ENCODE results near the gene XAGE5.
"Not testable (repeated sequence)": the region's sequence is repeated elsewhere in the genome, so short reads cannot be mapped to it uniquely, and the experiment has no call there.

XAGE5 gene

DNA sequence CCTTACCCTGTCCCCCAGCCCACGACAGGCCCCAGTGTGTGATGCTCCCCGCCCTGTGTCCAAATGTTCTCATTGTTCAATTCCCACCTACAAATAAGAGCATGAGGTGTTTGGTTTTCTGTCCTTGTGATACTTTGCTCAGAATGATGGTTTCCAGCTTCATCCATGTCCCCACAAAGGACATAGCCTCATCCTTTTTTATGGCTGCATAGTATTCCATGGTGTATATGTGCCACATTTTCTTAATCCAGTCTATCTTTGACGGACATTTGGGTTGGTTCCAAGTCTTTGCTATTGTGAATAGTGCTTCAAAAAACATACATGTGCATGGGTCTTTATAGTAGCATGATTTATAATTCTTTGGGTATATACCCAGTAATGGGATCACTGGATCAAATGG, 32.5 kb downstream of the XAGE5 start:
- H3K4me3 ChIP-seq (ENCODE audit: low read depth in 1 of 2, low read length in 2 of 2); H3K9ac ChIP-seq (ENCODE audit: low read depth in 1 of 2, low read length in 2 of 2); H3K4me1 ChIP-seq (ENCODE audit: control insufficient read depth in 1 of 2, insufficient read depth in 2 of 2, low read length in 2 of 2): not testable (repeated sequence)

DNA sequence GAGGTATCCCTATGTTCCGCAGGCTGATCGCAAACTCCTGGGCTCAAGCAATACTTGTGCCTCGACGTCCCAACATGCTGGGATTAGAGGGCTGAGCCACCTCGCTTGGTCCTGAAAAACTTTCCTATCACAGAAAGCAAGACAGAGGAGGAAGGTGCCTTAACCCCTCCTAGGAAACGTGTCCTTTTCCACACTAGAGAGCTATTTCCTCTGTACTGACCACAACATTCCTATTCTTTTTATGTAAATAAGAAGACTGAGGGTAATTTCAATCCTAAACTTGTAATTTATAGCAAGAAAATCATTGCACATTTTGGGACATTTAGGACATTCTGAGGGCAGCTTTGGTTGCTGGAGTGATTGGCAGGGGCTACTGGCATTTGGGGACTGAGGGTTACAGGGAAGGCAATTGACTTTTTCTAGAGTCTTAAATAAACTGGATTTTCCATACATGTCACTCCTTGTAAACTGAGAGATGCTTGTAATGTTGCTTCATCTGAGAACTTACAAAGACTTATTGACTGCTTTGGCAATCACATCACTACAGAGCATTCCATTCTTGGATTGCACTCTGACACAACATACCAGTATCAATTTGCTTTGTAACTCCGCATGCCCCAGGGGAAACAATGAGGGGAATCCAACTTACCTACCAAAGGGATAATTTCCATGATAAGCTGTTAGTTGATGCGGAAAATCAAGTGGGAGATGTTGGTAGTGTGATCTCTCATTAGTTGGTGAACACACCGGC, 41.2 kb downstream of the XAGE5 start:
- H3K27me3 ChIP-seq (ENCODE audit: control insufficient read depth in 1 of 2, insufficient read depth in 2 of 2, low read length in 2 of 2): no peaks in the 10 kb centered on the region
- H3K4me3 ChIP-seq (ENCODE audit: low read depth in 1 of 2, low read length in 2 of 2): no peak overlapping the region
- H3K27ac ChIP-seq (ENCODE audit: low read depth, low read length): no peak overlapping the region
- no peaks in the 10 kb centered on the region for H3K9me3 ChIP-seq (ENCODE audit: control insufficient read depth in 1 of 2, low read length in 2 of 2)
- H3K4me1 ChIP-seq (ENCODE audit: control insufficient read depth in 1 of 2, insufficient read depth in 2 of 2, low read length in 2 of 2): no peaks in the 10 kb centered on the region
- no peaks in the 10 kb centered on the region for H3K36me3 ChIP-seq (ENCODE audit: control insufficient read depth in 1 of 2, insufficient read depth in 2 of 2, low read length in 2 of 2)
- H3K9ac ChIP-seq (ENCODE audit: low read depth in 1 of 2, low read length in 2 of 2): no peak overlapping the region

More for the DNA sequence above, 32.5 kb downstream of the XAGE5 start:
- not testable (repeated sequence) for H3K36me3 ChIP-seq (ENCODE audit: control insufficient read depth in 1 of 2, insufficient read depth in 2 of 2, low read length in 2 of 2); H3K27me3 ChIP-seq (ENCODE audit: control insufficient read depth in 1 of 2, insufficient read depth in 2 of 2, low read length in 2 of 2); H3K9me3 ChIP-seq (ENCODE audit: control insufficient read depth in 1 of 2, low read length in 2 of 2); H3K27ac ChIP-seq (ENCODE audit: low read depth, low read length)

GRCh38 chrX:52856991-52857525, 46.0 kb downstream of the XAGE5 start:
- H3K4me1 ChIP-seq (ENCODE audit: control insufficient read depth in 1 of 2, insufficient read depth in 2 of 2, low read length in 2 of 2); H3K27me3 ChIP-seq (ENCODE audit: control insufficient read depth in 1 of 2, insufficient read depth in 2 of 2, low read length in 2 of 2); H3K27ac ChIP-seq (ENCODE audit: low read depth, low read length); H3K36me3 ChIP-seq (ENCODE audit: control insufficient read depth in 1 of 2, insufficient read depth in 2 of 2, low read length in 2 of 2); H3K9me3 ChIP-seq (ENCODE audit: control insufficient read depth in 1 of 2, low read length in 2 of 2); H3K9ac ChIP-seq (ENCODE audit: low read depth in 1 of 2, low read length in 2 of 2); H3K4me3 ChIP-seq (ENCODE audit: low read depth in 1 of 2, low read length in 2 of 2): not testable (repeated sequence)

- H3K9me3 ChIP-seq (ENCODE audit: control insufficient read depth in 1 of 2, low read length in 2 of 2): no peaks in the 10 kb centered on the region
- H3K36me3 ChIP-seq (ENCODE audit: control insufficient read depth in 1 of 2, insufficient read depth in 2 of 2, low read length in 2 of 2): no peaks in the 10 kb centered on the region
- no peak overlapping the region for H3K9ac ChIP-seq (ENCODE audit: low read depth in 1 of 2, low read length in 2 of 2)
- H3K27me3 ChIP-seq (ENCODE audit: control insufficient read depth in 1 of 2, insufficient read depth in 2 of 2, low read length in 2 of 2): no peaks in the 10 kb centered on the region
- no peaks in the 10 kb centered on the region for H3K4me1 ChIP-seq (ENCODE audit: control insufficient read depth in 1 of 2, insufficient read depth in 2 of 2, low read length in 2 of 2)
- H3K27ac ChIP-seq (ENCODE audit: low read depth, low read length): no peak overlapping the region
- no peak overlapping the region for H3K4me3 ChIP-seq (ENCODE audit: low read depth in 1 of 2, low read length in 2 of 2)
Observed at GRCh38 chrX:52865343-52865998, 54.4 kb downstream of the XAGE5 start.
